Gastrocnemius medialis (tissue), 4 donors: ENCODE measurements around the gene PFDN5.

Experiments used
- POLR2A ChIP-seq, 2 donors: fragments of 450-650 bp; IDR thresholded peaks; one replicate each; pipeline ENCODE4 v1.6.1; 2017; ENCODE audit warnings: antibody characterized with exemption in 2 of 2, mild to moderate bottlenecking in 2 of 2, moderate library complexity in 2 of 2
- TF ChIP-seq, protein P1 (sequence below), 5 experiments: fragments of 450-650 bp in 3 of 5; fragments of 200-600 bp in 2 of 5; sonication (generic) in 2 of 5; IDR thresholded peaks in 4 of 5; conservative IDR thresholded peaks in 1 of 5; 1 replicate in 4 of 5; 2 replicates in 1 of 5; pipeline ENCODE4 v1.5.1; 2016 to 2019; ENCODE audit warnings: antibody characterized with exemption in 5 of 5, mild to moderate bottlenecking in 3 of 5, moderate library complexity in 3 of 5

DNA sequence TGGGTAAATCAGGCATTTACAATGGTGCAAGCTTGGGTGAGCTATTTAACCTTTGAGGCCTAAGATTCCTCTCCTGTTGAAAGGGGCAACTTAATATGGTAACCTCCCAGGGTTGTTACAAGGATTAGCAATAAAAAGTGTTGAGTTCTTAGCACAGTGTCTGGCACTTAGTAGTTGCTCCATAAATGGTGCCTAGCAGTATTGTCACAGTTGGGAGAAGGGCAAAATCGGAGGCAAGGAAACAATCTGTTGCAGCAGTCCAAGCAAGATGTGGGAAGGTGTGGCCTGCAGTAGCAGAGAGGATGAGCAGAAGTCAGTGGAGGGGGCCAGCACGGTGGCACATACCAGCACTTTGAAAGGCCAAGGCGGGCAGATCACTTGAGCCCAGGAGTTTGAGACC, 48.1 kb downstream of the PFDN5 start:
- no peak for TF ChIP-seq POLR2A (IDR thresholded peaks at IDR 0.05)
- TF ChIP-seq, protein P1, sequence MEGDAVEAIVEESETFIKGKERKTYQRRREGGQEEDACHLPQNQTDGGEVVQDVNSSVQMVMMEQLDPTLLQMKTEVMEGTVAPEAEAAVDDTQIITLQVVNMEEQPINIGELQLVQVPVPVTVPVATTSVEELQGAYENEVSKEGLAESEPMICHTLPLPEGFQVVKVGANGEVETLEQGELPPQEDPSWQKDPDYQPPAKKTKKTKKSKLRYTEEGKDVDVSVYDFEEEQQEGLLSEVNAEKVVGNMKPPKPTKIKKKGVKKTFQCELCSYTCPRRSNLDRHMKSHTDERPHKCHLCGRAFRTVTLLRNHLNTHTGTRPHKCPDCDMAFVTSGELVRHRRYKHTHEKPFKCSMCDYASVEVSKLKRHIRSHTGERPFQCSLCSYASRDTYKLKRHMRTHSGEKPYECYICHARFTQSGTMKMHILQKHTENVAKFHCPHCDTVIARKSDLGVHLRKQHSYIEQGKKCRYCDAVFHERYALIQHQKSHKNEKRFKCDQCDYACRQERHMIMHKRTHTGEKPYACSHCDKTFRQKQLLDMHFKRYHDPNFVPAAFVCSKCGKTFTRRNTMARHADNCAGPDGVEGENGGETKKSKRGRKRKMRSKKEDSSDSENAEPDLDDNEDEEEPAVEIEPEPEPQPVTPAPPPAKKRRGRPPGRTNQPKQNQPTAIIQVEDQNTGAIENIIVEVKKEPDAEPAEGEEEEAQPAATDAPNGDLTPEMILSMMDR (IDR thresholded peaks at IDR 0.05 in 4 of 5, conservative IDR thresholded peaks at IDR 0.05 in 1 of 5): no peak
